Measurements from ENCODE around the gene MFAP2.

Gene MFAP2

DNA sequence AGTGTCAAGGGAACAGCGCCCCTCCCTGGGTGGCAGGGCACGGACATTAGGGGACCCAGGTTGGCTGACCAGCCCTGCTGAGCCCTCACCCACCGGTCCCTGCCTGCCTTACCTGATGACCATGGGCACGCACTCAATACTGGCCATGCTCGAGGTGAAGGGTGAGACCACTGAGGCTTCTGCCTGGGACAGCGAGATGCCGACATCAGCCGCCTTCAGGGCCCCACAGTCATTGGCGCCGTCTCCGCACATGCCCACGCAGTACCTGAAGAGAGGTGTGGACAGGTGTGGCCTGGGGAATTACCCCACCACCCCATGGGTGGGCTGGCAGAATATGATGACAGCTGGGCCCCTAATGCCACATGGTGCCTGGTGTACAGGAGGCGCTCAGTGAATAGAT, 7.8 kb upstream of the MFAP2 start:
- TF ChIP-seq ZFP3 (CRISPR knock-in tag; IDR thresholded peaks at IDR 0.05): no peak
- TF ChIP-seq SNAI2 (CRISPR knock-in tag; IDR thresholded peaks at IDR 0.05): no peak
- no peak for TF ChIP-seq ZC3H10 (CRISPR knock-in tag; IDR thresholded peaks at IDR 0.05)
- TF ChIP-seq, protein P1, sequence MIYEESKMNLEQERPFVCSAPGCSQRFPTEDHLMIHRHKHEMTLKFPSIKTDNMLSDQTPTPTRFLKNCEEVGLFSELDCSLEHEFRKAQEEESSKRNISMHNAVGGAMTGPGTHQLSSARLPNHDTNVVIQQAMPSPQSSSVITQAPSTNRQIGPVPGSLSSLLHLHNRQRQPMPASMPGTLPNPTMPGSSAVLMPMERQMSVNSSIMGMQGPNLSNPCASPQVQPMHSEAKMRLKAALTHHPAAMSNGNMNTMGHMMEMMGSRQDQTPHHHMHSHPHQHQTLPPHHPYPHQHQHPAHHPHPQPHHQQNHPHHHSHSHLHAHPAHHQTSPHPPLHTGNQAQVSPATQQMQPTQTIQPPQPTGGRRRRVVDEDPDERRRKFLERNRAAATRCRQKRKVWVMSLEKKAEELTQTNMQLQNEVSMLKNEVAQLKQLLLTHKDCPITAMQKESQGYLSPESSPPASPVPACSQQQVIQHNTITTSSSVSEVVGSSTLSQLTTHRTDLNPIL (CRISPR knock-in tag; IDR thresholded peaks at IDR 0.05; ENCODE audit: low read depth): no peak
- TF ChIP-seq BACH2 (CRISPR knock-in tag; IDR thresholded peaks at IDR 0.05; ENCODE audit: borderline replicate concordance): no peak
- TF ChIP-seq, protein P2, sequence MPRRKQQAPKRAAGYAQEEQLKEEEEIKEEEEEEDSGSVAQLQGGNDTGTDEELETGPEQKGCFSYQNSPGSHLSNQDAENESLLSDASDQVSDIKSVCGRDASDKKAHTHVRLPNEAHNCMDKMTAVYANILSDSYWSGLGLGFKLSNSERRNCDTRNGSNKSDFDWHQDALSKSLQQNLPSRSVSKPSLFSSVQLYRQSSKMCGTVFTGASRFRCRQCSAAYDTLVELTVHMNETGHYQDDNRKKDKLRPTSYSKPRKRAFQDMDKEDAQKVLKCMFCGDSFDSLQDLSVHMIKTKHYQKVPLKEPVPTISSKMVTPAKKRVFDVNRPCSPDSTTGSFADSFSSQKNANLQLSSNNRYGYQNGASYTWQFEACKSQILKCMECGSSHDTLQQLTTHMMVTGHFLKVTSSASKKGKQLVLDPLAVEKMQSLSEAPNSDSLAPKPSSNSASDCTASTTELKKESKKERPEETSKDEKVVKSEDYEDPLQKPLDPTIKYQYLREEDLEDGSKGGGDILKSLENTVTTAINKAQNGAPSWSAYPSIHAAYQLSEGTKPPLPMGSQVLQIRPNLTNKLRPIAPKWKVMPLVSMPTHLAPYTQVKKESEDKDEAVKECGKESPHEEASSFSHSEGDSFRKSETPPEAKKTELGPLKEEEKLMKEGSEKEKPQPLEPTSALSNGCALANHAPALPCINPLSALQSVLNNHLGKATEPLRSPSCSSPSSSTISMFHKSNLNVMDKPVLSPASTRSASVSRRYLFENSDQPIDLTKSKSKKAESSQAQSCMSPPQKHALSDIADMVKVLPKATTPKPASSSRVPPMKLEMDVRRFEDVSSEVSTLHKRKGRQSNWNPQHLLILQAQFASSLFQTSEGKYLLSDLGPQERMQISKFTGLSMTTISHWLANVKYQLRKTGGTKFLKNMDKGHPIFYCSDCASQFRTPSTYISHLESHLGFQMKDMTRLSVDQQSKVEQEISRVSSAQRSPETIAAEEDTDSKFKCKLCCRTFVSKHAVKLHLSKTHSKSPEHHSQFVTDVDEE (CRISPR knock-in tag; IDR thresholded peaks at IDR 0.05): no peak
- TF ChIP-seq, protein P3, sequence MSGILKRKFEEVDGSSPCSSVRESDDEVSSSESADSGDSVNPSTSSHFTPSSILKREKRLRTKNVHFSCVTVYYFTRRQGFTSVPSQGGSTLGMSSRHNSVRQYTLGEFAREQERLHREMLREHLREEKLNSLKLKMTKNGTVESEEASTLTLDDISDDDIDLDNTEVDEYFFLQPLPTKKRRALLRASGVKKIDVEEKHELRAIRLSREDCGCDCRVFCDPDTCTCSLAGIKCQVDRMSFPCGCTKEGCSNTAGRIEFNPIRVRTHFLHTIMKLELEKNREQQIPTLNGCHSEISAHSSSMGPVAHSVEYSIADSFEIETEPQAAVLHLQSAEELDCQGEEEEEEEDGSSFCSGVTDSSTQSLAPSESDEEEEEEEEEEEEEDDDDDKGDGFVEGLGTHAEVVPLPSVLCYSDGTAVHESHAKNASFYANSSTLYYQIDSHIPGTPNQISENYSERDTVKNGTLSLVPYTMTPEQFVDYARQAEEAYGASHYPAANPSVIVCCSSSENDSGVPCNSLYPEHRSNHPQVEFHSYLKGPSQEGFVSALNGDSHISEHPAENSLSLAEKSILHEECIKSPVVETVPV (CRISPR knock-in tag; IDR thresholded peaks at IDR 0.05): no peak
- TF ChIP-seq, protein P4, sequence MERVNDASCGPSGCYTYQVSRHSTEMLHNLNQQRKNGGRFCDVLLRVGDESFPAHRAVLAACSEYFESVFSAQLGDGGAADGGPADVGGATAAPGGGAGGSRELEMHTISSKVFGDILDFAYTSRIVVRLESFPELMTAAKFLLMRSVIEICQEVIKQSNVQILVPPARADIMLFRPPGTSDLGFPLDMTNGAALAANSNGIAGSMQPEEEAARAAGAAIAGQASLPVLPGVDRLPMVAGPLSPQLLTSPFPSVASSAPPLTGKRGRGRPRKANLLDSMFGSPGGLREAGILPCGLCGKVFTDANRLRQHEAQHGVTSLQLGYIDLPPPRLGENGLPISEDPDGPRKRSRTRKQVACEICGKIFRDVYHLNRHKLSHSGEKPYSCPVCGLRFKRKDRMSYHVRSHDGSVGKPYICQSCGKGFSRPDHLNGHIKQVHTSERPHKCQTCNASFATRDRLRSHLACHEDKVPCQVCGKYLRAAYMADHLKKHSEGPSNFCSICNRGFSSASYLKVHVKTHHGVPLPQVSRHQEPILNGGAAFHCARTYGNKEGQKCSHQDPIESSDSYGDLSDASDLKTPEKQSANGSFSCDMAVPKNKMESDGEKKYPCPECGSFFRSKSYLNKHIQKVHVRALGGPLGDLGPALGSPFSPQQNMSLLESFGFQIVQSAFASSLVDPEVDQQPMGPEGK (CRISPR knock-in tag; IDR thresholded peaks at IDR 0.05; ENCODE audit: borderline replicate concordance): no peak
- TF ChIP-seq ARNTL (CRISPR knock-in tag; IDR thresholded peaks at IDR 0.05; ENCODE audit: borderline replicate concordance, low read depth): no peak
- no peak for TF ChIP-seq PPARA (CRISPR knock-in tag; IDR thresholded peaks at IDR 0.05; ENCODE audit: borderline replicate concordance)
- TF ChIP-seq, protein P5, sequence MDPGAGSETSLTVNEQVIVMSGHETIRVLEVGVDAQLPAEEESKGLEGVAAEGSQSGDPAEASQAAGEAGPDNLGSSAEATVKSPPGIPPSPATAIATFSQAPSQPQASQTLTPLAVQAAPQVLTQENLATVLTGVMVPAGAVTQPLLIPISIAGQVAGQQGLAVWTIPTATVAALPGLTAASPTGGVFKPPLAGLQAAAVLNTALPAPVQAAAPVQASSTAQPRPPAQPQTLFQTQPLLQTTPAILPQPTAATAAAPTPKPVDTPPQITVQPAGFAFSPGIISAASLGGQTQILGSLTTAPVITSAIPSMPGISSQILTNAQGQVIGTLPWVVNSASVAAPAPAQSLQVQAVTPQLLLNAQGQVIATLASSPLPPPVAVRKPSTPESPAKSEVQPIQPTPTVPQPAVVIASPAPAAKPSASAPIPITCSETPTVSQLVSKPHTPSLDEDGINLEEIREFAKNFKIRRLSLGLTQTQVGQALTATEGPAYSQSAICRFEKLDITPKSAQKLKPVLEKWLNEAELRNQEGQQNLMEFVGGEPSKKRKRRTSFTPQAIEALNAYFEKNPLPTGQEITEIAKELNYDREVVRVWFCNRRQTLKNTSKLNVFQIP (CRISPR knock-in tag; IDR thresholded peaks at IDR 0.05; ENCODE audit: borderline replicate concordance, low read depth): no peak
- no peak for TF ChIP-seq GLIS3 (CRISPR knock-in tag; IDR thresholded peaks at IDR 0.05)
- no peak for TF ChIP-seq RARB (CRISPR knock-in tag; IDR thresholded peaks at IDR 0.05)
- TF ChIP-seq ZNF565 (CRISPR knock-in tag; conservative IDR thresholded peaks at IDR 0.05; ENCODE audit: low read depth): no peak
- no peak for TF ChIP-seq ZNF70 (CRISPR knock-in tag; IDR thresholded peaks at IDR 0.05)
- TF ChIP-seq TCF4 (CRISPR knock-in tag; IDR thresholded peaks at IDR 0.05; ENCODE audit: borderline replicate concordance): no peak
- no peak for TF ChIP-seq ISL1 (CRISPR knock-in tag; IDR thresholded peaks at IDR 0.05)
- no peak for TF ChIP-seq ZNF8 (CRISPR knock-in tag; IDR thresholded peaks at IDR 0.05)
- ATAC-seq: no peak

DNA sequence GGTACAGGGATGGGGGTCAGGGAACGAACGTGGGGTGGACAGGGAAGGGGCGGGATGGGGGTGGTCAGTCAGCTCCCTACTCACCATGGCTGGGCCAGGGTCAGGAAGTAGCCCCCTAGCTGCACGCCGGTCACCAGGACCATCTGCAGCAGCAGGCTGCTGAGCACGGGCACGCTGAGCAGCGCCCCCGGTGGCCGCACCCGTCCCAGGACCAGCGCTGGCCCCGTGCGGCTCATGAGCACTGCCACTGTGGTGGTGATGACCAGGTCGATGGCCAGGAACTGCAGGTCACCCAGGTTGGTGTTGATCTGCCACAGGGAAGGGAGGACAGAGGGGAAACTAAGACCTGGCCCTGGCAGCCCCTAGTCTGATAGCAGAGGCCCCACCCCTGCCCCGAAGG, 6.5 kb upstream of the MFAP2 start:
- ATAC-seq: peak; percentile 60
- TF ChIP-seq CSDC2 (CRISPR knock-in tag; IDR thresholded peaks at IDR 0.05) (no peak), ZNF70 (CRISPR knock-in tag; IDR thresholded peaks at IDR 0.05) (no peak), ZFP30 (CRISPR knock-in tag; IDR thresholded peaks at IDR 0.05) (no peak), ZNF8 (CRISPR knock-in tag; IDR thresholded peaks at IDR 0.05) (no peak), PPARA (CRISPR knock-in tag; IDR thresholded peaks at IDR 0.05; ENCODE audit: borderline replicate concordance) (no peak), SNAI2 (CRISPR knock-in tag; IDR thresholded peaks at IDR 0.05) (no peak), BACH2 (CRISPR knock-in tag; IDR thresholded peaks at IDR 0.05; ENCODE audit: borderline replicate concordance) (no peak), TCF4 (CRISPR knock-in tag; IDR thresholded peaks at IDR 0.05; ENCODE audit: borderline replicate concordance) (no peak), ISL1 (CRISPR knock-in tag; IDR thresholded peaks at IDR 0.05) (no peak), ZNF565 (CRISPR knock-in tag; conservative IDR thresholded peaks at IDR 0.05; ENCODE audit: low read depth) (no peak), OSR1 (CRISPR knock-in tag; IDR thresholded peaks at IDR 0.05) (no peak), ZFP3 (CRISPR knock-in tag; IDR thresholded peaks at IDR 0.05) (no peak)
- TF ChIP-seq, protein P2 (CRISPR knock-in tag; IDR thresholded peaks at IDR 0.05): no peak
- TF ChIP-seq, protein P1 (CRISPR knock-in tag; IDR thresholded peaks at IDR 0.05; ENCODE audit: low read depth): no peak
- TF ChIP-seq, protein P4 (CRISPR knock-in tag; IDR thresholded peaks at IDR 0.05; ENCODE audit: borderline replicate concordance): no peak
- TF ChIP-seq, protein P3 (CRISPR knock-in tag; IDR thresholded peaks at IDR 0.05): no peak
